NCI-H69 (cell line): ENCODE results near the gene SLC35D2.
"Not testable (repeated sequence)": the region's sequence is repeated elsewhere in the genome, so short reads cannot be mapped to it uniquely, and the experiment has no call there.

Experiments used
- DNase-seq: peaks from one replicate; lab custom pipeline; 2025; lab: John Stamatoyannopoulos, UW

The SLC35D2 gene

DNA sequence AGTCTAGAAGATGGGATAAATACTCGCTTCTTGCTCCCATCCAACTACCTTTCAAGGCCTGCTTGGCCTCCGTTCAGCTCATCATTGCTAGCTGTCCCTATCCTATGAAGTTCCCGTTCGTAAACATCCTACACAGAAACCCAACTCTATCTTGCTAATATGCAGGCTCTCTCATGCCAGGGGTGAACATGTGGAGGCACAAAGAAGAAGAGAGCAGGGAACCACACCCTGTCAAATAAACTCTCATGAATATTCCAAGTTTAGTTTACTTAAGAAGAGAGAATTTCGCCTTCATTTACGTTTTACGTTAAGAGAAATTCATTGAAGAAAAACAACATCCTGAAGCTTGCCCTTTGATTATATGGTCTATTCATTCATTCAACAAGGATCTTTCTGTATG lies 73.7 kb downstream of the SLC35D2 start:
- DNase-seq, result no peak

DNA sequence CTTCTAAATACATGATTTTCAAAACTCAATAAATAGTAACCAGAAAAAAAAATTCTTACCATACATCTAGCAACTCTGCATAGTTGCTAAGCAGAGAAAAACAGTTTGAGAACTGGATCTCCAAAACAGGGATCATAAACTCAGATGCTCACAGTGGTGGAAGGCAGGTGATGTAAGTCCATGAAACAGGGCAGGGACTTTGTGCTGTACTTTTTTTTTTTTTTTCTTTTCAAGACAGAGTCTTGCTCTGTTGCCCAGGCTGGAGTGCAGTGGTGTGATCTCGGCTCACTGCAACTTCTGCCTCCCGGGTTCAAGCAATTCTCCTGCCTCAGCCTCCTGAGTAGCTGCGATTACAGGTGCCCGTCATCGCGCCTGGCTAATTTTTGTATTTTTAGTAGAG lies 76.6 kb downstream of the SLC35D2 start:
- not testable (repeated sequence) for DNase-seq

- DNase-seq, result no peak
These were observed 78.3 kb downstream of the SLC35D2 start for GRCh38 chr9:96305171-96305570.

- no peak for DNase-seq
These were observed 79.3 kb downstream of the SLC35D2 start for GRCh38 chr9:96304230-96304629.

DNA sequence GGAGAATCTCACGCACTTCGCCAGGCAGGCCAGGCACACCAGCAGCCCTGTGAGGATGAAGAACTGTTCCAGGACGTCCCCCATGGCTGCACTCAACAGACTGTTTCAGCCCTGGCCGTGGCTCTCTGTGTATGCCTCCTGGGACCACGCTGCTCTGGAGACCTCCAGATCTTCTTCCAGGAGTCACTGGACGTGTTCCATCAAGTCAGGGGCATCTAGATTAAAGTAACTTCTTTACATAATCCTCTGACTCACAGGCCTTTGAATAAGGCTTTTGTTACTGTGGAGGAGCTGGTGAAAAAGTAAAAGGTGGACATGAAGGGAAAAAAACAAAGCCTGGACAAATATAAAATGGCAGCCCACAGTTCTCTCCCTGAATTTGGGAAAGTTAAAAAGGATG lies 81.5 kb downstream of the SLC35D2 start, which contains the start of gene HSD17B3:
Gene HSD17B3, minus strand, starts transcription at position 156 of the 400 bp plus-strand sequence. Its CDS starts 72 bp downstream, at position 84.
- DNase-seq, result no peak

DNA sequence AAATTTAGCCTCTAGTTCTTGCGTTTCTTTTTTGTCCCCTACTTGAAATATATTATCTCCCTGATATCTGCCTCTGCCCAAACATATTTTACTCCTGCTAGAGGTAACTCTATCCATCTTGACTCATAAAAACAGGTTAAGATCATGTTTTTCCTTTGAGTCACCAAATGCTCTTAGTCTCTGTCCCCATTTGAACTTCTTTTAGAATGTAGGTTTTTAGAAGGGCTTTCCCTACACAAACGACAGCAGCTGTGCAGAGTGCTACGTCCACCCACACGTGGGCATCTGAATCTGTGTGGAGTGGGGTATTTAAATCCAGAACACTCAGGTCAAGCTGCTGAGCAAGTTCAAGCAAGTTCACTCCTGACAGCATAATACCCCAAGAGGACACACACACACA lies 83.7 kb downstream of the SLC35D2 start:
- no peak for DNase-seq

- no peak for DNase-seq
These were observed 89.4 kb downstream of the SLC35D2 start for GRCh38 chr9:96294159-96294545.

GRCh38 chr9:96293498-96294158 lies 89.9 kb downstream of the SLC35D2 start:
- no peak for DNase-seq

DNA sequence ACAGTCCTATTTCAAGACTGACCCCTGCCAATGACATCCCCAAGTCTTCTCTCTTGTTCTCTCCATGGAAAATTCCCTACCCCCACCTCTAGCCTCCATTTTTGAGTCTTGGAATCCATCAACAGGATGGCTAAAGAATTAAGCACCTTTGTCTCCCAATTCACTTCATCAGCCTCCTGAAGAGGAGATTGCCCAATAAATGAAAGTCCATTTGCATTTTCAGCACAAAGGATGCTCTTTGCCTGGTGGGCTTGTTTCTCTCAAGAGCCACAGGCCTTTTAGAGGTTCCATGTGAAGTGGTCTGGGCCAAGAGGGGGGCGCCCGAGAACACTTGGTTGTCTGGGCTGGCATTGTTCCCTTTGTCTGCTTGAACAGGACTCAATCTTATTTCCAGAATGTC lies 94.1 kb downstream of the SLC35D2 start:
- DNase-seq, result no peak

- no peak for DNase-seq
These were observed 101.9 kb downstream of the SLC35D2 start for GRCh38 chr9:96281641-96282040.

GRCh38 chr9:96279932-96280331 lies 103.6 kb downstream of the SLC35D2 start:
- no peak for DNase-seq

GRCh38 chr9:96274939-96275338 lies 108.6 kb downstream of the SLC35D2 start:
- no peak for DNase-seq
